Activated CD4-positive, CD25-positive, alpha-beta regulatory T cell treated with anti-CD3 and anti-CD28 coated beads, Interleukin-2, amount 50 U/mL, for 72 hours (primary cell): Measurements from ENCODE around the gene LRIG1.
A peak's percentile ranks its signal among the peaks of the same experiment; 100 is the strongest.

Experiments used
- DNase-seq: peaks from one replicate; pipeline ENCODE4 v3.0.0; 2021

LRIG1 gene

DNA sequence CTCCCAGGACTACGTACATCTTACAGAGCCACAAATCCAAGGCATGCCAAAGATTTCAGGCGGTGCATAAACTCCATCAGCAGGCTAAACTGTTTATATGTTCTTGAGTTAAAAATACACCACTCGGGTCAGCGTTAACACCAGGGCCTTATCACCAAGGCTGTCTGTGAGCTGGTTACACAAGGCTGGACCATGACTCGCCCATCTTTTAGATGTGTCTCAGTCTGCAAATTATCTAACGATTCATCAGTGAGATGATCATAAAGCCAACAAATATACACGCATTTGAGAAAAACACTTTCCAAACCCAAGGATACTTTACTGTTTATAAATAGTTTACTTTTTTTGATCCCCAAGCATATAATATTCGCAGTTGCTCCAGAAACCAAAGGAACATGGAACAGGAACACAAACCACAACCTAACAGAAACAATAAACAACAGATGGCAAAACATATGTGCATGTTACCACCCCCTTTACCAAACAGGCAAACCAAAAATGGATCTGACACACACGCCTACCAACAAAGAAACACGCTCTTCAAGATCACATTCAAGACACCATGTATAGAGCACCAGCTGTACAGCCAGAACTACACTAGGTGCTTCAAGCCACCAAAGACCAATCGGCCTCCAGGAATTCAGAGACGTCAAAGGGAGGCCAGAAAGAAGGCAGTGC, 15.4 kb downstream of the LRIG1 start:
- no peak for DNase-seq

GRCh38 chr3:66484106-66484844, 16.5 kb downstream of the LRIG1 start:
- no peak for DNase-seq

- DNase-seq: no peak
These were observed 17.4 kb downstream of the LRIG1 start for GRCh38 chr3:66483409-66483906.

DNA sequence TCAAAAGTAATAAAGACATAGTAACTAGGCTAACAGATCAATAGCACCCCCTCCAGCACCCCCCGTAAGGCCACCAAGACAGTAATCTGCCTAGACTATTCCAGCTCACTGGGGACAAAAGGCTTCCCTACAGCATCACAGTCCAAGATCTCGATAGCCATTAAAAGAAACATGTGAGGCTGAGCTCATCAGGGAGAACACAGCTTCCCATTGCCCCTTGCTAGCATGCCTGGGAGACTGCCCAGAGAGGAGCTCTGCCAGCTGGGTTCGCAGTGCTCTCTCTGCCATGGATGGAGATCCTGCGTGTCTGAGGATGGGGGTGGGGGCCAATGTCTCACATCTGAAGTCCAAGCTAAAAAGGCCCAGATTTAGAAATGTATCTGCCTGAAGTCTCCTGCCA, 17.8 kb downstream of the LRIG1 start:
- DNase-seq: no peak

DNA sequence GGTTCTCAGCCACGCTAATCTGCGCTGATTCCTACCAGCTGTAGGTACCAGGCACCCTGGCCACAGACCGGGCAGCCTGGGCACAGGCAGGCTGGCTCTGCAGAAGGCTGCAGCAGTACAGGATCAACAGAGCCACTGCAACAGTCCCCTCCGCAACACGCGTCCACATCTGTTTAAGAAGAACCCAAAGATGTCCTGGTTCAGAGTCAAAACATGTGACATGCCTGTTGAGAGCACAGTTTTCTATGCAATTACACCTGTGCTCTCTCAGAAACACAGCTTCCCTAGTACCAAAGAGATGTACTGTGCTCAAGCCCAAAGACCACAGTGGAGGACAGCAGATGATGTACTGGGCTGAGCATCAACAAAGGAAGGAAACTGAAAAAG, 18.8 kb downstream of the LRIG1 start:
- DNase-seq: no peak

DNA sequence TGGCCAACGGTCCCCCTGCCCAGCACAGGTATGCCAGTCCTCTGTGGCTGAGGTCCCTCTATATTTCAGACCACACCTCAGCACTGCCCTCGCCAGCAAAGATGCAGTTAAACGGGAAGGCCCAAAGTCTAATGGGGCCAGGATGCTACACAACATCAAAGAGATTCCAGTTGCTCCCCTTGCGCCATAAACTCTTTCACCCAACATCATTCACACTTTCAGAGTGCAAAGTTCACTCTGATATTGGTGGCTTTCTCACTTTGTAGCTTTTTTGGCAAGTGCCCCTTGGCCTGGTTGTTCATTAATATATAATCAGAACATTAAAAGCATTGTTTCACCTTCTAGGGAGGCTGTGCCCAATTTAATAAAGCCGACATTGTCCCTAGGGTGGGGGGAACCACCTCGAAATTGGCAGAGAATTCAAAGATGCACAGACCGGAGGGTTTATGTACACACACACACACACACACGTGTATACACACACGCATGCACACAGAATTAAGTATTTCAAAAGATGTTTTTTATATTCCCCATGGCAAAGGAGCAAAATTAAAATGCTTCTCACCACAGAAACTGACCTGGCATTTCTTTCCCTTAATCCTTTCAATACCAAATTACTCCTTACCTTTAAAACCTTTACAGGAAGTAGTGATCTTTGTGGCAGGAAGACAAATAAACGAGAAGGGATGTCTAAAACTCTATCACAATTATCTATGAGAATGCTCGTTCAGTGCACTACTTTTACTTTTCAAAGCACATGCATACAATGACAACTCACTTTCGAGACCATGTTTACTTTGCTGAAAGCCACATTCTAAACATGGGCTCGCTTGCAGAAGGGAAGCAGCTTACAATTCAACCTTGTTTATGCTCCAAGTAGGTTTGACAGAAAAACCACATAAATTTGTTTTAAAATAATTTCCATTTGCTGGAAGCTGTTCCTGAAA, 19.5 kb downstream of the LRIG1 start:
- no peak for DNase-seq

DNA sequence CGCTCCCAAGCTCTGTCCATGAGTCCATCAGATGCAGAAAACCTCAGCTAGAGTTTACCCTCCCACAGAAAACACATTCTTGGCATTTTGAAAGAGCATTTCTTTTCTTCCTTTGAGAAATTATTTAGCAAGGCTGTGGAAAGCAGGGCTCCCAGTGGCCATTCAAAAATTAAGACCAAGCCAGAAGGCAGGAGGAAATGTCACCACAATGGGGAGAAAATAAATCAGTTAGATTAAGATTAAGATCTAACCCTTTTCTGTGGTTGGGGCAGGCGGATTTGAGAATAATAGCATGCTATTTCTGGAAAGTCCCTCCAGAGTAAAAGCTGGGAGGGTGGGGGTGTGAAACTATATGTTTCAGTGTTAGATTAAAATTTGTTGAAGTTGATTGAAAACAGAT, 20.2 kb downstream of the LRIG1 start:
- DNase-seq: no peak

GRCh38 chr3:66479532-66479947, 21.3 kb downstream of the LRIG1 start:
- DNase-seq: no peak

GRCh38 chr3:66478960-66479359, 21.9 kb downstream of the LRIG1 start:
- no peak for DNase-seq

GRCh38 chr3:66477856-66478255, 23.0 kb downstream of the LRIG1 start:
- no peak for DNase-seq

GRCh38 chr3:66476852-66477381, 23.9 kb downstream of the LRIG1 start:
- no peak for DNase-seq

- no peak for DNase-seq
These were observed 25.3 kb downstream of the LRIG1 start for GRCh38 chr3:66475386-66476020.

DNA sequence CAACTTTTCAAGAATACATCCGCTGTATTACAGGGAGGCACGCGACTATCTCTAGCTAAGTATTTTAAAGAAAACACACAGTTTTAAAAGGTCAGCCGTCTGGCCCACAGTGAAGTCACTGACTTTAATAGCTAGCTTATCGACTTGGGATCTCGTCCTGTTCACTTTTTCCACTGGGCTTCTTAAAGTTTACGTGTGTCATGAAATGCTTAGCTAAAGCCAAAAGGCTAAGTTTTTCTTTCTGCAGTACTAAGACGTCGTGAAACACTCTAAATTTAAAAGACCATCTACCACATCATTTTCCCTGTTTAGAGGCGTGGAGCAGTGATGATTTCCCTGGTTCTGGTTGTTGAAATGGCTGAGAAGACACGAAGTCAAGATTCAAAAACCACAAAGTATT, 27.1 kb downstream of the LRIG1 start:
- no peak for DNase-seq

DNA sequence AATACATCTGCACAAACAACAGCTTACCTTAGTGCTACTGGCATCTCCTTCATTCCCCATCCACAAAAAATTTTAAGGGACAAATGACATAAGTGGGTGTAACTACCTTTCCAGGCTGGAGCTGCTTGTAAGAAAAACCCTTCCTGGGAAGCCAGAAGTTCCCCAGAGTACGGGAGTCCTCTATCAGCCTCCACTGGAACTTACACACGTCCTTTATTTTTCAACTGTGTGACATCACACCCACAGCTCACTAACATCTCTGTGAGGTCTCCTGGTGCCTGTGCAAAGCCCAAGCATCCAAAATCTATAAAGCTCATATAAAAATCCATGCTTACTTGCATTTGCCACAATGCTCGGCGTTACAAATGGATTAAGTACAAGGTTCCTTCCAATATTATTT, 27.6 kb downstream of the LRIG1 start:
- no peak for DNase-seq

- DNase-seq: peak; percentile 43
These were observed 28.3 kb downstream of the LRIG1 start for GRCh38 chr3:66472313-66473134.

- DNase-seq: no peak
These were observed 29.7 kb downstream of the LRIG1 start for GRCh38 chr3:66470956-66471686.

- DNase-seq: no peak
These were observed 30.5 kb downstream of the LRIG1 start for GRCh38 chr3:66470285-66470684.

DNA sequence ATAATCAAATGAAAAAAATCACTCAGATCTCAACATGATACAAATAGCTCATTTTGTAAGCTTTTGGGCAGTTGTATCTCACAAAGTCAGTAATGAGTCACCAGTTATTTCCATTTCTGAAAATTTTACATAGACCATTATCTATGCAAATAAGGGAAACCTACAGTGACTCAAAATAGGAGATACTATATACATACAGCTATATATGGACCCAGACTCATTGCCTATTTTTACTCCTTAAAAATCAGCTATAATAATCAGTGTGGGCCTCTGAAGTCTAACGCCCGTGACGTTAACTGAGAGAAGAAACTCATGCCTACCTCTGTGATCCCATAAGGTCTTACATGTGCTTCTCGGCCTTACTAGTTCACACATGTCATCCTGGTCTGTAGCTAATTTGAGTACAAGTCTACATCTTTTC, 31.6 kb downstream of the LRIG1 start:
- DNase-seq: no peak

- DNase-seq: no peak
These were observed 32.7 kb downstream of the LRIG1 start for GRCh38 chr3:66467996-66468735.

DNA sequence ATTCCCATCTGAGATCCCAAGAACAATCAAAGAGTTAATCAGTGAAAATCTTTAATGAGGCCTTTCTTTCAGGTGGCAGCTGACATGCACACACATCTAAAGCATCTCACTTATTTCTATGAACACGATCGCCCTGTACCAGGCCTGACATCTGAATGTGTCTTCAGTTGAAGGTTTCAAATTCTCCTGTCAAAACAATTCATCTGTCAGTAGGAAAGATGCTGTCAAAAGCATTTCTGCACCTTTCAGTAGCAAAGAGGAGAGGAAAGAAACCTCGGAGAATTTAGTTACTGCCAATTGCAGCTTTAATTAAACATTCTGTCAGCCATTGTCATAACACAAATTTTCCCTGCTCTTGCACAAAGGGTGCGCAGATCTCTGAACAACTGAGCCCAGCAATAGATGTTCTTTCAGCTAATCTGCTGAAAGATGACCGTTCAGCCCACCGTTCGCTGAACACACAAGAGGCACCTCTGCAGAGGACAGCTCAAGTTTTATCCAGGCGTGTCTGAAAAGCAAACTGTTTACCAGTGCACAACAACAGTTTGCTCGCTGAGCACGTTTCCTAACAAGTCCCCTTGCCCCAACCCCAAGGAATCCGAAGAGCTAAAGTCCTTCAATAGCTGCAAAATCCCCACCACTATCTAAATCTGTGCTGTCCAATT, 34.1 kb downstream of the LRIG1 start:
- no peak for DNase-seq
